K562 (cell line): Measurements from ENCODE around the gene ZSCAN21. TPM values are rescaled to one million over a fixed set of nuclear protein-coding genes. Genes with fewer than 3 reads are reported as not detected.

ENCODE experiments used
- ATAC-seq: fragments of 200-7000 bp; cut with Tn5 transposase; 3 replicates; pipeline ENCODE4 v1.9.1; 2020; ENCODE audit warnings: moderate library complexity
- BruUV-seq: library from RNA; stranded (reverse); fragments of 400-500 nt; replicated peaks from 2 replicates; lab custom pipeline; 2021; lab: Mats Ljungman, UMichigan
- CTCF ChIA-PET: fragments of 300-600 bp; formaldehyde crosslinking; extraction: SDS; loops from one replicate; lab custom pipeline; 2021; ENCODE audit warnings: low intra/inter-chr PET ratio; lab: Yijun Ruan, JAX
- POLR2A ChIA-PET: fragments of 300-600, 350-650 bp; sonication (Branson Sonifier 250); formaldehyde crosslinking; extraction: SDS; loops from one replicate; lab custom pipeline; 2021; ENCODE audit warnings: antibody characterized with exemption, inconsistent platforms; lab: Yijun Ruan, JAX
- DNase-seq, 4 experiments: peaks; one replicate each; pipeline versions ENCODE4 v3.0.0 to v3.0.0-alpha.2; 2011 to 2018; ENCODE audit warnings: low spot score in 3 of 4, mixed read lengths in 3 of 4; ENCODE audit errors: extremely low read depth in 1 of 4
- FAIRE-seq: peaks from 2 replicates; lab custom pipeline; 2011; peaks lifted over from hg19 to GRCh38; lab: Jason Lieb, UNC
- H2AFZ ChIP-seq: 2 replicates; pipeline ENCODE4 v1.6.0; 2011; ENCODE audit warnings: low read depth, low read length, control low read depth, inconsistent platforms
- H3K27ac ChIP-seq: fragments of 200-600 bp; 3 replicates; pipeline ENCODE4 v1.8.0; 2011; ENCODE audit warnings: low read depth, mild to moderate bottlenecking, control low read depth, inconsistent platforms, low read length, moderate library complexity, mixed read lengths; ENCODE audit errors: extremely low read depth
- H3K27me3 ChIP-seq, 2 experiments: fragments of 300-600 bp in 1 of 2; 2 replicates in 1 of 2; 3 replicates in 1 of 2; pipeline versions ENCODE4 v1.6.0 to v1.8.0; 2011; ENCODE audit warnings: inconsistent platforms in 2 of 2, low read length in 2 of 2, mild to moderate bottlenecking in 1 of 2, mixed read lengths in 1 of 2, moderate library complexity in 1 of 2; ENCODE audit not compliant: control insufficient read depth in 2 of 2, insufficient read depth in 2 of 2
- H3K36me3 ChIP-seq: fragments of 300-600 bp; 3 replicates; pipeline ENCODE4 v1.8.0; 2011; ENCODE audit warnings: mild to moderate bottlenecking, low read length, inconsistent platforms; ENCODE audit not compliant: control insufficient read depth, insufficient read depth
- H3K4me1 ChIP-seq, 2 experiments: fragments of 200-600 bp in 1 of 2; replicated peaks in 1 of 2; 2 replicates in 1 of 2; 3 replicates in 1 of 2; pipeline versions ENCODE4 v1.5.1 to v1.8.0; 2011; ENCODE audit warnings: inconsistent platforms in 2 of 2, low read length in 2 of 2, mild to moderate bottlenecking in 1 of 2, mixed read lengths in 1 of 2, moderate library complexity in 1 of 2; ENCODE audit not compliant: control insufficient read depth in 2 of 2, insufficient read depth in 2 of 2
- H3K4me2 ChIP-seq: 2 replicates; pipeline ENCODE4 v1.6.1; 2011; ENCODE audit warnings: low read length, control low read depth, inconsistent platforms, mixed read lengths; ENCODE audit not compliant: insufficient read depth
- H3K4me3 ChIP-seq: fragments of 200-600 bp; sonication (generic), shearing (Covaris generic); 2 replicates; pipeline ENCODE4 v1.5.1; 2016; ENCODE audit warnings: control low read depth, inconsistent platforms
- H3K79me2 ChIP-seq: fragments of 200-600 bp; 3 replicates; pipeline ENCODE4 v1.8.0; 2011; ENCODE audit warnings: low read length, inconsistent platforms; ENCODE audit not compliant: control insufficient read depth, insufficient read depth
- H3K9ac ChIP-seq, 2 experiments: 2 replicates each; pipeline versions ENCODE4 v1.6.0 to v1.6.1; 2011; ENCODE audit warnings: low read depth in 2 of 2, low read length in 2 of 2, control low read depth in 1 of 2, inconsistent platforms in 1 of 2, mild to moderate bottlenecking in 1 of 2, mixed read lengths in 1 of 2; ENCODE audit not compliant: insufficient read depth in 1 of 2
- H3K9me1 ChIP-seq: one replicate; pipeline ENCODE4 v1.6.0; 2011; ENCODE audit warnings: inconsistent platforms, mild to moderate bottlenecking, low read length, moderate library complexity; ENCODE audit not compliant: control insufficient read depth, insufficient read depth
- H3K9me3 ChIP-seq: replicated peaks from 2 replicates; pipeline ENCODE4 v1.5.1; 2011; ENCODE audit warnings: low read depth, low read length, inconsistent platforms; ENCODE audit not compliant: control insufficient read depth, insufficient read depth
- H4K20me1 ChIP-seq: replicated peaks from 2 replicates; pipeline ENCODE4 v1.6.1; 2011; ENCODE audit warnings: low read length, inconsistent platforms, mixed read lengths; ENCODE audit not compliant: control insufficient read depth, insufficient read depth
- KLF13 ChIP-seq: fragments of 450-650 bp; IDR thresholded peaks from 2 replicates; pipeline ENCODE4 v1.6.1; 2016; ENCODE audit warnings: missing genetic modification characterization, low read depth, mild to moderate bottlenecking, missing compliant biosample characterization, moderate library complexity, borderline replicate concordance
- POLR2A ChIP-seq: fragments of 450-650 bp; conservative IDR thresholded peaks from 2 replicates; pipeline ENCODE4 v1.6.1; 2016
- RBFOX2 ChIP-seq: fragments of 200-400 bp; formaldehyde crosslinking; IDR thresholded peaks from 2 replicates; pipeline ENCODE4 v1.6.1; 2017; ENCODE audit warnings: low read depth, mild to moderate bottlenecking, low read length, moderate library complexity
- SUPT5H ChIP-seq: fragments of 450-650 bp; IDR thresholded peaks from 2 replicates; pipeline ENCODE4 v1.6.1; 2016
- ZNF274 ChIP-seq: IDR thresholded peaks from 2 replicates; pipeline ENCODE4 v1.6.1; 2011; ENCODE audit warnings: low read depth, mild to moderate bottlenecking, low read length, moderate library complexity, borderline replicate concordance
- WGBS: fragments of 100-300 bp; shearing (Covaris generic); methylation state at CpG from one replicate; pipeline ENCODE4 v1.1.6; 2016; ENCODE audit warnings: low coverage, mixed read lengths; ENCODE audit not compliant: insufficient coverage; ENCODE audit errors: missing lambda C conversion rate; 5-methylcytosine and 5-hydroxymethylcytosine counted together
- in situ Hi-C: fragments of 300-500 bp; cut with MboI; formaldehyde crosslinking; loops from 4 replicates; pipeline ENCODE4 v1.15.0; 2018; ENCODE audit warnings: inconsistent platforms, mixed read lengths
- intact Hi-C: fragments of 100-400 bp; cut with micrococcal nuclease; formaldehyde crosslinking; loops from 2 replicates; pipeline ENCODE4 v1.14.2; 2022
- polyA plus RNA-seq, 8 experiments: library from polyadenylated mRNA; depleted of rRNA in 4 of 8; stranded (reverse) in 5 of 8; unstranded in 3 of 8; fragments of >200 nt; fragmentation: Nextera tagmentation in 2 of 8; fragmentation: Illumina TruSeq in 1 of 8; extraction: Ambion mirVana in 2 of 8; extraction: Trizol in 1 of 8; gene quantifications; 2 replicates each; pipeline versions ENCODE4 v1.2.1 to v1.2.3, GENCODE V29; 2011 to 2014; ENCODE audit warnings: inconsistent platforms in 1 of 8, missing spikeins in 1 of 8
- total RNA-seq, 7 experiments: library from RNA; depleted of rRNA in 6 of 7; stranded (reverse); fragments of >200 nt in 6 of 7; fragmentation: Illumina TruSeq in 2 of 7; extraction: Trizol in 2 of 7; gene quantifications; 2 replicates each; pipeline versions ENCODE4 v1.2.1 to v1.2.3, GENCODE V29; 2011 to 2021; ENCODE audit warnings: low replicate concordance in 1 of 7
- TF ChIP-seq, protein P1 (sequence below): fragments of 250-450 bp; sonication (Bioruptor Pico); IDR thresholded peaks from 2 replicates; pipeline ENCODE4 v1.8.0; 2021; ENCODE audit warnings: borderline replicate concordance, mild to moderate bottlenecking, moderate library complexity; ENCODE audit not compliant: poor library complexity, severe bottlenecking
- TF ChIP-seq, protein P2 (sequence below): fragments of 250-450 bp; sonication (Bioruptor Pico); IDR thresholded peaks from 2 replicates; pipeline ENCODE4 v1.8.0; 2022; ENCODE audit warnings: moderate library complexity, mild to moderate bottlenecking, inconsistent platforms

The ZSCAN21 gene
- total and polyA plus RNA-seq, 9 of the 15 experiments (the other 6 are each of a cell fraction or from before 2014, with no cell fraction given), result 5.9 to 15.5 (median 13.2) TPM

DNA sequence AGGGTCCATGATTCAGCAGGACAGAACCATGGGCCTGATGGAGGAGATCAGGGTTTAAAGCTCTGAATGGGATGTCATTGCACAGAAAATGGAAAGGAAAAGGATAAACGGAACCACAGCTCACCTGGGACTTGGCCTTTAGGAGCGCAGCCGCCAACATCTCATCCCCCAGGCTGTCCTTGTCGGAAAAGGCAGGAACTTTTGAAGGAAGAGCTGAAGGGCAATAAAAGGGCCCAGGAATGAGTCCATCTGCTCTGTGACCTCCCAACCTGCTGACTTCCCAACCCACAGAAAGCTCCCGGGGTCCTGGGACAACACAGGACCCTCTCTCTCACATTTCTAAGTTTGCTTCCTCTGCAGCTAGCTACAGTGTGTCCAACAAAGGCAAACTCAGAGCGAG lies 25.8 kb downstream of the ZSCAN21 start:
- Histone ChIP-seq H3K36me3 (peaks cover 96% of the 10 kb centered on the region), H3K4me2 (no peak overlapping the region), H3K4me1 (peaks cover 2 to 4% of the 10 kb centered on the region in 2 experiments; a peak in 3 of 5 replicates), H2AFZ (no peak overlapping the region), H3K9me3 (peaks cover 49% of the 10 kb centered on the region), H3K4me3 (no peak overlapping the region), H3K9ac (no peak overlapping the region), H4K20me1 (no peaks in the 10 kb centered on the region), H3K9me1 (peaks cover 4% of the 10 kb centered on the region), H3K79me2 (peaks cover 38% of the 10 kb centered on the region), H3K27me3 (no peaks in the 10 kb centered on the region), H3K27ac (no peak overlapping the region)
- TF ChIP-seq POLR2A (0 out of 2 replicates have a peak, but pooled peaks have one; percentile 18), SUPT5H (peak; percentile 24; the same call in 1 of the 2 replicates), ZNF274 (no peak), KLF13 (tag) (no peak), RBFOX2 (0 out of 2 replicates have a peak, but pooled peaks have one; percentile 21)
- TF ChIP-seq, protein P1, sequence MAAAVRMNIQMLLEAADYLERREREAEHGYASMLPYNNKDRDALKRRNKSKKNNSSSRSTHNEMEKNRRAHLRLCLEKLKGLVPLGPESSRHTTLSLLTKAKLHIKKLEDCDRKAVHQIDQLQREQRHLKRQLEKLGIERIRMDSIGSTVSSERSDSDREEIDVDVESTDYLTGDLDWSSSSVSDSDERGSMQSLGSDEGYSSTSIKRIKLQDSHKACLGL, result no peak
- TF ChIP-seq, protein P2, sequence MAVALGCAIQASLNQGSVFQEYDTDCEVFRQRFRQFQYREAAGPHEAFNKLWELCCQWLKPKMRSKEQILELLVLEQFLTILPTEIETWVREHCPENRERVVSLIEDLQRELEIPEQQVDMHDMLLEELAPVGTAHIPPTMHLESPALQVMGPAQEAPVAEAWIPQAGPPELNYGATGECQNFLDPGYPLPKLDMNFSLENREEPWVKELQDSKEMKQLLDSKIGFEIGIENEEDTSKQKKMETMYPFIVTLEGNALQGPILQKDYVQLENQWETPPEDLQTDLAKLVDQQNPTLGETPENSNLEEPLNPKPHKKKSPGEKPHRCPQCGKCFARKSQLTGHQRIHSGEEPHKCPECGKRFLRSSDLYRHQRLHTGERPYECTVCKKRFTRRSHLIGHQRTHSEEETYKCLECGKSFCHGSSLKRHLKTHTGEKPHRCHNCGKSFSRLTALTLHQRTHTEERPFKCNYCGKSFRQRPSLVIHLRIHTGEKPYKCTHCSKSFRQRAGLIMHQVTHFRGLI (CRISPR knock-in tag), result no peak
- WGBS, result 95% methylated on average over 6 of the region's 6 CpGs
- DNase-seq, result no peak
- ATAC-seq, result no peak
- POLR2A ChIA-PET, result interaction anchor here (0.6 to 5.3 kb wide), 5 partner anchors 8 to 60 kb away, joined by 3 to 32 read pairs (median 6); partner anchors contain the start of gene ZKSCAN1
- BruUV-seq, result no TSS peak
- no peak for FAIRE-seq
- CTCF ChIA-PET, result no interaction called here
- in situ Hi-C loops, result no loop called here
- intact Hi-C loops, result no loop called here
